ENCODE data around the gene EIF4E1B. TPM values are rescaled to one million over a fixed set of nuclear protein-coding genes. Genes with fewer than 3 reads are reported as not detected.
A peak's percentile ranks its signal among the peaks of the same experiment; 100 is the strongest.

Gene EIF4E1B
- total RNA-seq, 1 experiment from 2014 or later: not detected

DNA sequence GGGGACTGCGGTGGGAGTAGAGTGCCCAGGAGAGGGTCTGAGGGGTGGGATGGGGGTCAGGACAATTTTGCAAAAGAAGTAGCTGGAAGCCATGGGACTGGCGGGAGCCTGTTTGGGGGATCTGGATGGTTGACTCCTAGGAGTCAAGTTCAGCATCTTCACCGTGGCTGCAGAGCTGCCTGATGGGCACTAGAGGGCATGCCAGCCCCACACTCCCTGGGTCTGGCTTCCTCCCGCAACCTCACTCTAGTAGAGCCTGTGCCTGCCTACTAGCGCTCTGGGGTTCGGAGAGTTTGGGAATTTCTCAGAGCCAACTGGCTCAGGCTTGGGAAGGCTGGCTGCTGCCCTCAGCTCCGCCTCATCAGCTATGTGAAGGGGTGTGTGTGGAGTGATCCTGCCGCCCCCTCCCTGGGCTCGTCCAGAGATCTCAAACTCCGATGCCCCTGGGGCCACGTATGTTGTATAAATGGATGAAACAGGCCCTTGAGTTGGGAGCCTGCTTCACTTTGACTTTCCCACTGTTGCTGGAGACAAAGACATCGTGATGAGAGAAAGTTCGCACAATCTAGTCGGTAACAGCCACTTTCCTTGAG lies 27.6 kb downstream of the EIF4E1B start:
- in situ Hi-C loops (cut with HindIII; ENCODE audit: low sequenced_read_pairs): no loop called here

DNA sequence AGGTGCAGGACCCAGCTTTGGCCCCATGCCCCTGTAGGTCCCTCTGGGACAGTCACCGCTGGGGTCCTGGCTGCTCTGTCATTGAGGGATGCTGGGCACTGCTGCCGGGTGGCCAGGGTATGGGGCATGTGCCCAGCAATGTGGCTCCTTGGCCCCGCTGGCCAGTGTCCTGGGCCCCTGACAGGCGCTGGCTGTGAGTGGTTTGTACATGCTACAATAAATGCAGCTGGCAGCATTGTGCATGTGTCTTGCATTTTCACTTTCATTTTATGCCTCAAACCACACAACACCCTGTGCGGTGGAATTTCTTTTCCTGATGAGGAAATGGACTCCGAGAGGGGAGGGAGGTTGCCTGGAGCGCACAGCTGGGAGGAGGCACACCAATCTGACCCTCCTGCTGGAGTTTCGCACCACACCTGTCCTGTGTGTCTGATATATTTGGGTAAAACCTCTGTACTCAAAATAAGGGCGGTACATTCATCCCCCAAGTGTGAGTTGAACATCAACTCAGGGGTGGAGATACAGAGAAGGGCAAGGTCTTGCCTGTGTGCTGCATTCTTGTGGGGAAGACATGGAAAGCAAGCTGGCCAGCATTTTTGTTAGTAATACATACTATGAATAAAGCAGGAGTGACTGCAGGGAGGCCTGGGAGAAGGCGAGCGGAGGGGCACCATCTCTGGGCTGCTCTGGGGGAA lies 28.5 kb downstream of the EIF4E1B start:
- in situ Hi-C loops (cut with HindIII; ENCODE audit: low sequenced_read_pairs): no loop called here
- DNase-seq (ENCODE audit: low spot score): no peak

More for the DNA sequence above, 27.6 kb downstream of the EIF4E1B start:
- DNase-seq (ENCODE audit: low spot score): peak; percentile 90

DNA sequence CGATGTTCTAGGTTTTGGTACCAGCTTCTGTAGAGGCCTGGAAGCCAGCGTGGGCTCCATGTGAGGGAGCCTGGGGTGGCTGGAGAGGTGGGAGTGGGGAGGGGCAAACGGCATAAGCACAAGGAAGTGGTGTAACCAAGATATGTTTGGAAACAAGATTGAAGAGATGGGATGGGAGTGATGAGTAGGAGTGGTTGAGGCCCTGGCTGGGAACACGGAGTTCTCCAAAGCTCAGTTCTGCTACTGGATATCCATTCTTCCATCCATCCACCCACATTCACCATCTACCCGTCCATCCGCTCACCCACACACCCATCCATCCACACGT lies 29.0 kb downstream of the EIF4E1B start:
- no peak for DNase-seq (ENCODE audit: low spot score)
- in situ Hi-C loops (cut with HindIII; ENCODE audit: low sequenced_read_pairs): no loop called here

DNA sequence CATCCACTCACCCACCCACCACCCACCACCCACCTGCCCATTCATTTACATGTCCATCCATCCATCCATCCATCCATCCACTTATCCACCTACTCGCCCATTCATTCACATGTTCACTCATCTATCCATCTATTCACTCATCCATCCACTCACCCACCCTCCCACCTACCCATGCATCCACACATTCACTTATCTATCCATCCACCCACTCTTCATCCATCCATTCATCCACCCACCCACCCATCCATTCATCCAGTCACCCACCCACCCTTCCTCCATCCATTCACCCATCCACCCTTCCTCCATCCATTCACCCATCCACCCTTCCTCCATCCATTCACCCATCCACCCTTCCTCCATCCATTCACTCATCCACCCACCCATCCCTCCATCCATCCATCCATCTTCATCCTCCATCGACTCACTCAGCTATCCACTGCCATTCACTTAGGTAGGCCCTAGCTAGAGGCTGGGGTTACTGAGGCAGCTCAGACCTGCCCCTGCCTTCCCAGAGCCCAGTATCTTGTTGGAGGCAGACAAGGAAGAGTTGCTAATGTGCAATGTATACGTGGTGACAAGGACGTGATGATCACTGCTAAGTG lies 29.5 kb downstream of the EIF4E1B start:
- in situ Hi-C loops (cut with HindIII; ENCODE audit: low sequenced_read_pairs): no loop called here
- no peak for DNase-seq (ENCODE audit: low spot score)

DNA sequence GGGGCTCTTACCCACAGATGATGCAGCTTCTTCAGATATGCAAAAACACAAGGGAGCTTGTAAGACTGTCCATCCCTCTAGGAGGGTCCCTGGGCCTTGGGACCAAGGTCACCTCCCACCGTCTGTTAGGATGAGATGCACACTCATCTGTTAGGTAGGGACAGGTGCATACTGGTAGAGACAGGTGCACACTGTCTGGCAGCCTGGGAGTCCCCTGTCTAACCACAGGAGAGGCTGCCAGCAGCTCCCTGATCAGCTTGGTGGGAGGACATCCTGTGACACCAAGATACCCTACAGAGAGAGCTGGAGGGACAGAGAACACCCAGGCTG lies 30.0 kb downstream of the EIF4E1B start:
- in situ Hi-C loops (cut with HindIII; ENCODE audit: low sequenced_read_pairs): no loop called here
- no peak for DNase-seq (ENCODE audit: low spot score)

DNA sequence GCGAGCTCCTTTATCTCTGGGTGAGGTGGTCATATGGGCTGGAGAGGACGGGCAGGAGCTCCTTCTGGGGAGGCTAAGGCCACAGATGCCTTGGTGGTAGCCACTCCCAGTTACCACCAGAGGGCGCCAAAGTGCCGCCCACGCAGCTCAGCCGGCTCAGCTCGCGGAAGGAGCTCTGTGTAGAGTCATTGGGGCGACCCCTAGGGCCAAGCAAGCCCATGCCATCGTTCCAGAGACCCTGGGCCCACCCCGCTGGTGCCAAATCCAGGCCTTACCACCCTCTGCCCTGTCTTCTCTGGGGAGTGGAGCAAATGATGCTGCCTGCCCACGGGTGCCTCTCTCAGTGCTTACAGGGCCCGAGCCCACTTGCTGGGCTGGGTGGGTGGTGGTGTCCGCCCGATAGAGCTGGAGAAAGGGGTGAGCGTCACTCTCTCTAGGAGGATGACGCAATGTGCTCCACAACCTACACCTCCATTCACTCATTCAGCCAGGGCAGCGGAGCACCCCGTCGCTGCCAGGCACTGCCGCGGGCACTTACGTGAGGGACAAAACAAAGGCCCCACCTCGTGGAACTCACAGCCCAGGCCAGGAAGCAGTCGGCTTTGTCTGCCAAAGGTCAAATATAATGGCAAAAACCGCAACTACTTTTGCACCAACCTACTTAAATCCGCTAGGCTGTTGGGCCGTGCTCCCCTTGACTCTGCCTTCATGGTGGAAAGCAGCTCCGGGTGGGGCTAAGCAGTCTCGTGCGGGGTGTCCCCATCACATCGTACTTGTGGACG lies 30.6 kb downstream of the EIF4E1B start:
- in situ Hi-C loops (cut with HindIII; ENCODE audit: low sequenced_read_pairs): no loop called here
- peak; percentile 88 for DNase-seq (ENCODE audit: low spot score)

DNA sequence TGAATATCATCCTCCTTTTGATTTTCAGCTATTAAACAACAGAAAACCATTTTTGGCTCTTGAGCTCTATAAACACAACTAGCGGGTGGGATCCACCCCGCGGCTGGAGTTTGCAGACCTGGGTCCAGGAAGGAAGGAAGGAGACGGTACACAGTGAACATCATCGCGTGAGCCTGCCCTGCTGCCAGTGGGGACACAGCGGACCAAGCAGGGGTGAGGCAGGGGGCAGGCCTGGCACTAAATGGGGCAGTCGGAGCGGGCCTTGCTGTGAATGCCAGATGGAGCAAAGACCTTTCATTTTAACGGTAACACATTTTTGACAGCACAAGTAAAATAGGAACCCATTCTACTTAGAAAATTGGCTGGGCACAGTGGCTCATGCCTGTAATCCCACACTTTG lies 31.2 kb downstream of the EIF4E1B start:
- DNase-seq (ENCODE audit: low spot score): no peak
- in situ Hi-C loops (cut with HindIII; ENCODE audit: low sequenced_read_pairs): no loop called here

DNA sequence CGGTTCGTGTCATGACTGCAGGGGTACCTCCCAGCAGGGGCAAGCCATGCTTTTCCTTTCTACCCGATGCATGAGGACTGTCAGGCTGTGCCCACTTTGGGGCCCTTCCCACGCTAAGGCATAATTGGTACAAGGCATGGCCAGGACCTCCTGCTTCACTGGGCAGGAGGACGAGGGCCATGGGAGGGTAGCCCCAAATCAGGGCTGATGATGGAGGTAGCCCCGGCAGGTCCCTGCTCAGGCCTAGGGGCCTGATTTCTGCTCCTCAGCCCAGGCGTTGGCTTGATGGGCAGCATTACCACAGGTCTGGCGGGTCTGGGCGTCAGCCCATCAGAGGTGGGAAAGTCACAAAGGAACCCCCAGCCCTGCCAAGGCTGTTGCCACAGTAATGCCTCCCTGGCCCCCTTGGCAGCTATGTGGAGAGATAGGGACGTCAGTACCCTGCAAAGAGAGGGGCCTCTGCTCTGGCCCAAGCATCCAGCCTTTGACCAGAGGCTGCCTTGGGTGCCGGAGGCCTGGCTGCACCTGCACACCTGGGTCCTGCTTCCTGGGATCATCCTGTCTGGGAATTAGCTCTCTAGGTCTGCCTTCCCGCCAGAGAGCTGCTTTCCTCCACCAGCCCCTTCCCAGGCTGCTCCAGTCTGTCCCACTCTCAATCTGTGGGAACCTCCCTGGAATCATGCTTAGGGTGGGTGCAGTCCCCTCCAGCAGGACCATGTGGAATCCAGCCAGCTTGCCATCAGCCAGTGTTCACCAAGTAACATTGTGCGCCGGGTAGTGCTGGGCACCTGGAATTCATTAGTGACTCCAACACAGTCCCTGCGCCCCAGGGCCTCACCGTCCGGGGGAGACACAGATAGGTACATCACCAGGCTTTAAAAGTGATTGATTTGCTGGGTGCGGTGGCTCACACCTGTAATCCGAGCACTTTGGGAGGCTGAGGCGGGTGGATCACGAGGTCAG lies 32.2 kb downstream of the EIF4E1B start:
- no peak for DNase-seq (ENCODE audit: low spot score)
- in situ Hi-C loops (cut with HindIII; ENCODE audit: low sequenced_read_pairs): no loop called here

DNA sequence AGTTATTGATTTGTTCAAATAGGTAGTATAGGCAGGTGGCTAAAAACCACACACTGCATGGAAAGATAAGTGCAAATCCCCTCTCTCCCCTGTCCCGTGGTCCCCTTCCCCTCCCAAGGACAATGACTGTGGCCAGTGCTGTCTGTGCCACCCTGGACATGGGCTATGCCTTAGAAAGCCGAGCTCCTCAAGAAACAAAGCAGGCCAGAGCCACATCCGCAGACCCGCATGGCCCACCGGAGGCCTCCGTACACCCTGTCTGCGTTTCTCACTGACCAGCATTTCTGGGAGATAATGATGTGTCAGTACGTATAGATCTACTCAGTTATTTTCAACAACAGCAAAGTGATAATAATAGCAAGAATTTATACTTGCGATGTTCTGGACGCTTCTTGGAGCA lies 33.1 kb downstream of the EIF4E1B start:
- DNase-seq (ENCODE audit: low spot score): no peak
- in situ Hi-C loops (cut with HindIII; ENCODE audit: low sequenced_read_pairs): no loop called here

DNA sequence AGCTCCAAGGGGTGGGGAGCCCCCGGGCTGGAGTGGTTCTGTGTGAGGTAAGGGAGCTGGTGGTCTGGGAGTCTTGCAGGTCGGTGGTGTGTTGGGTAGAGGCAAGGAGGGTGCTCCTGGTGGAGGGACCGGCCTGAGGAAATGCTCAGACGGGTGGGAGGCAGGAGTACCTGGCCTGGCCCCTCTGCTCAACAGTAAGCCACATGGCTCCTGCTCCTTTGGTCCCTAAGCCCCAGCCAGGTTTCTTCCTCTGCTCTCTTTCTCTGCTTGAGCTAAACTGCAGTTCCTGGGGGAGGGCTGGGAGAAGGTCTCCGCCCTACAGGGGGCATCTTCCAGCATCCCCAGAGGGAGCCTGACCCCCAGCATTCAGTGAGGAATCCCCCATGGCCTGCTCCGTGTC lies 34.0 kb downstream of the EIF4E1B start:
- DNase-seq (ENCODE audit: low spot score): no peak
- in situ Hi-C loops (cut with HindIII; ENCODE audit: low sequenced_read_pairs): no loop called here

DNA sequence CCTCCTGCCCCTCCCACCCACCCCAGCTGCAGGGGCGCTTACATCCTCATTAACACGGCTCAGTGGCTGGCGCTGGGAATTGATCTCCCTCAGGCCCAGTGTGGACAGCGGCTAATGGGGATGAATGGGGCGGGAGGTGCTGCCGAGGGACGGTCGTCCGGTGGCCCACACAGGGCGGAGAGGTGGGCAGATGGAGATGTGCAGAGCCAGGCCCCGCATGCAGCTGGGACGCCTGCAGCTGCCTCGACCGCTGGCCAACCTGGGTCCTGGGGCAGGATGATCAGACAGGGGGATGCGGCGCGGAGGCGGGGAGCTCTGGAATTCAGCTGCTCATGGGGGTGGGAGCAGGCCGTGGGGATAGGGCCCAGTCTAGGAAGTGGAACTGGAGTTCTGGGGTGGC lies 34.4 kb downstream of the EIF4E1B start:
- in situ Hi-C loops (cut with HindIII; ENCODE audit: low sequenced_read_pairs): no loop called here
- DNase-seq (ENCODE audit: low spot score): no peak

DNA sequence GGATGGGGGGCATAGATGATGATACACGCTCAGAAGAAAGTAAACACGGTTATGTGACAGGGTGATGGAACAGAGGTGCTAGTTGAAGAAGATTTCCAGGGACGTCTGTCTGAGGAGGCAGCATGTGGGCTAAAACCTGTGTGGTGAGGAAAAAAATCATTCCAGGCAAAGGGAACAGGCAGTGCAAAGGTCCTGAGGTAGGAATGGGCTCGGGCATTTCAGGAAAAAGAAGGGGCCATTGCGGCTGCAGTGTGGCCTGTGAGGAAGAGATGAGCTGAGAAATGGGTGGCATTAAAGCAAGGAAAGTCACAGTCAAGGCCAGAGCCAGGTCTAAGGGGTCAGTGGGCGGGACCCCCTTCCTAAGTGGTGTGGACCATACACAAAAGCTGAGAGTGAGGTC lies 35.0 kb downstream of the EIF4E1B start:
- in situ Hi-C loops (cut with HindIII; ENCODE audit: low sequenced_read_pairs): no loop called here
- no peak for DNase-seq (ENCODE audit: low spot score)

DNA sequence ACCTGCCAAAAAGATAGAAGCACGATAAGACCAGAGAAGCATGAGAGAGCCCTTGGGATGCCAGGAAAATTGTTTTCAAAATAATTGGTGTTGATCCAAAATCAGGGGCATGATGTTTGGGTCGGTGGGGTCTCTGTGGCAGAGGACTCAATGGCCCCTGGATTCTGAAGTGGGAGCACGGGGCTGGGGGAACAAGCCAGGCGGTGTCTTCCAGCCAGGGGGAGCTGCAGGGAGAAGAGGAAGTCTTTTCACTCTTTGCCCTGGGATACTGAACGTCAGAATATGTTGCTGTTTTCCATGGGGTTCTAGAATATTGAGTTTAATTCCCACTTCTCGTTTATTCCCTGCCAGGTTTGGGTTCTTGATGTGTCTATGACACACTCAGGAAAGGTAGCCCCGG lies 37.2 kb downstream of the EIF4E1B start:
- DNase-seq (ENCODE audit: low spot score): no peak
- in situ Hi-C loops (cut with HindIII; ENCODE audit: low sequenced_read_pairs): no loop called here

DNA sequence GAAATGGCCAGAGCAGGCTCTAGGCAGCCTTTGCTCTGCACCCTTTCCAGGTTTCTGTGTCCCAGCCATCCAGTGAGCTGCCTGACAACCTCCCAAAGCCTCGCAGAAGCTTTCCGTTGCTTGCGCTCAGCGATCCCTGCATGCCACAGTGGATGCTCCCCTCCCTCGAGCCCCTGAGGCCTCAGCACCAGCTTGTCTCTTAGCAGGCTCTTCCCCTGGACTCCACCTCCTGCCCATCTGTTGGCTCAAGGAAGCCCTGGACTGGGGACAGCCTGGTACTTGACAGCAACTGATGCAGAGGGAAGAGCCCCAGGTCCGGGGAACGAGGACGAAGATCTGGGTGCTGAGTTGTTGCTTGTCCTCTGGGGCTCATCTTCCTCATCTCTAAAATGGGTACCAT lies 40.0 kb downstream of the EIF4E1B start:
- in situ Hi-C loops (cut with HindIII; ENCODE audit: low sequenced_read_pairs): no loop called here
- DNase-seq (ENCODE audit: low spot score): peak; percentile 78

DNA sequence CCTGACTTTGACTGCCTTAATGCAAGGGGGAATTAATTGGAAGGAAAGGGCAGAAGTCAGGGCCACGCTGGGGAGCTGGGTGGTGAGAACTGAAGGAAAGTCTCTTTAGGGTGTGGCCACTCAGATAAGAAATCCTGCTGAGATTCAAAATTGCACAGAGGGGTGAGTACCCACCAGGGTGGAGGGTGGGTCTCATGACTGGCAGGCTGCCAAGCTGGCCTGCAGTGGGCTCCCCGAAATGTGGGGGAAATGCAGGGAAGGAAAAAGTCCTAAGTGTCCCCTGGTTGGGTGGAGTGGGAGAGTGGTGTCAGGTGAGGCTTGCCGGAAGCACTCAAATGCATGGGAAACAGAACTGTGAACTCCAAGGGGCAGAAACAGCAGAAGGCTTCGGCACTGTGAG lies 40.9 kb downstream of the EIF4E1B start:
- DNase-seq (ENCODE audit: low spot score): no peak
- in situ Hi-C loops (cut with HindIII; ENCODE audit: low sequenced_read_pairs): no loop called here

DNA sequence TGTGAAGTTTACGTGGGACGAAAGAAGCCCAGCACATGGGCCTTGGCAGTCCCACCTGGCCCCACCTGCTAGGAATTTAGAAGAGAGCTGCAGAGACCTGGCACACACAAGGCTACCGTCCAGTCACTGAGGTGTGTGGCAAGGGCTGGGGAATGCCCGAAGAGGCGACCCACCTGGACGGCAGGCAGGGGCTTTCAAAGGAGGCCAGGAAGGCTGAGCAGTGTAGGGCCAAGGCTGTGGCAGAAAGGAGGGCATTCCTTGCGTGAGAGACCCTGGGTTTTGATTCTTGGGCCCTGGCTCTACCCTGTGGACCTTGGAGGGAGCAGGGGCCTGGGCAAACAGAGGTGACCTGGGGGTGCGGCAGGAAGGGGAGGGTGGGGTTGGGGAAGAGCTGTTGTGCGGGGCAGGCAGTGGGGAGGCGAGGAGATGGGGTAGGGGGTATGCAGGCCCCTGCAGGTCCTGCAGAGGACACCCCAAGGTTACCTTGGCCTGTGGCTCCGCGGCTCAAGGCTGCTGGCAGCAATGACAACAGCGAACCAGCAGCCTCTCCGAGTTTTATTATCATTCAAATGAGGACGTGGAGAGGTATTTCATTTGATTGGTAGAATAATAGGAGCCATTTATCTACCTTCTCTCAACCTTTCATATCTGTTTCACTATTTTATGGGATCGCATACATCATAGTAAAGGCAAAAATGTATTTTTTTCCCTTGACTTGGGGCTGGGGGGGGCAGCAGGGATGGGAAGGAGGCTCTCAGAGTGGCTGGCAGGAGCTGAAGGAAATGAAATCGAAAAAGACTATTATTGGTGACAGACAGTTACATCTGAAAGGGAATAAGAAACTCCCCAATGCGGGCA lies 41.6 kb downstream of the EIF4E1B start:
- in situ Hi-C loops (cut with HindIII; ENCODE audit: low sequenced_read_pairs): no loop called here
- DNase-seq (ENCODE audit: low spot score): no peak

DNA sequence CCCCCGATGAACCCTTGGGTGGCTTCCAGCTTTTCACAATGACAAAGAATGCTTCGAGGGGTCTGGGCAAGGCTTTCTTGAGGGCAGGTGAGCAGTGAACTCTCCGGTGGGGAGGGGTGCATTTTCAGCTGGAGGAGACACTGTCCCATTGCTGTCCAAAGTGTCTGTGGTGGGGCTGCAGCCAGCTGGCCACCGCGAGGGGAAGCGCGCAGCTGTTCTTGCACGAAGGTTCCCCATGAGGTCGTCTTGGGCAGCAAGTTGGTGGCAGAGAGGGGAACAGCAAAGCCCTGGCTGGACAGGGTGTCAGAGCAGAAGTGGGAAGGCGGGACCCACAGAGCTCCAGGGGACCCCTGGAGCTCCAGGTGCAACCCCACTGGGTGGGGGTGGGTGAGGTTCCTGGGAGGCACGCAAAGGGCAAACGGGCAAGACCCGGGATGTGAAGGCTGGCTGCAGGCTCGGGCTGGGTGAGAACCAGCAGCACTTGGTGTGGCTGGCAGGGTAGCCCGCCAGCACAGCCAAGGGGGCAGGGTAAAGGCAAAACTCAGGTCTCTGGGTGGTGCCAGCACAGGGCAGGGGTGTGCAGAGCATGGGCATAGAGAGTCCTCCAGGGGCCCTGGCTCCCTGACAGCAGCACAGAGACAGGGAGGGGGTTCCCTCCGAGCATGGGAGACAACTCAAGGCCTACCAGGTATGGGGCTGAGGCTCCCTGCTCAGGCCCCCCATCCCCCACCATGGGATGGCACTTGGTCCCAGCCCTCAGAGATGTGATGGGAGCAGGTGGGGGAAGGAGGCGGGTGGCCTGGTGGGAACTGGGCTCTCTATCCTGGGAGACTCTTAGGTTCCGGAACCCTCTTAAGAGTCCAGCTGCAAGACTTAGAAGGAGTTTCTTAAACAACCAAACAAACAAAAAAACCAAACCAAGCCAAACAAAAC lies 43.4 kb downstream of the EIF4E1B start:
- in situ Hi-C loops (cut with HindIII; ENCODE audit: low sequenced_read_pairs): no loop called here
- no peak for DNase-seq (ENCODE audit: low spot score)
